ENCODE data around the gene ZNF839.

The ZNF839 gene

GRCh38 chr14:102363182-102363943, 43.8 kb downstream of the ZNF839 start:
- TF ChIP-seq POLR2A (IDR thresholded peaks at IDR 0.05; ENCODE audit: low read length) (no peak), GATA1 (IDR thresholded peaks at IDR 0.05; ENCODE audit: low read depth, low read length) (no peak)
- DNase-seq = peak; percentile 67 to 75

DNA sequence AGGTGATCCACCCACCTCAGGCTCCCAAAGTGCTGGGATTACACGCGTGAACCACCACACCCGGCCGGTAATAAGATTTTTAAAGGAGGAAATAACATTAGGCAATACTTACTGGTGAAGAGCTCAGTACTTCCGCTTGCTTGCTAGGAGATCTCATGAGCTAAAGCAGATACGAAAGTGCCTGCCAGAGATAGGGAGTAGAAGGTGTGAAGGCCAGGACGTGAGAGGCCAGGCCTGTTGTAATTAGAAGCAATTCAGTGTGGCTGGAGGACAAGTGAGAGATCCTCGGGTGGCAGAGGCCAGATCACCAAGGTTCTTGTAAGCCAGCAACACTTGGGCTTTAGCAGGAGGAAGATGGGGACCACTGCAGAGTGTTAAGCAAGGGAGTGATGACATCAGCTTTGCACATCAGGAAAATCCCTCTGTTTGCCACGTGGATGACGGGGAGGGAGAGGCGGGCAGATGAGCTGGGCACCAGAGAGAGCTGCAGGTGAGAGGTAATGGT, 50.8 kb downstream of the ZNF839 start:
- DNase-seq = no peak

DNA sequence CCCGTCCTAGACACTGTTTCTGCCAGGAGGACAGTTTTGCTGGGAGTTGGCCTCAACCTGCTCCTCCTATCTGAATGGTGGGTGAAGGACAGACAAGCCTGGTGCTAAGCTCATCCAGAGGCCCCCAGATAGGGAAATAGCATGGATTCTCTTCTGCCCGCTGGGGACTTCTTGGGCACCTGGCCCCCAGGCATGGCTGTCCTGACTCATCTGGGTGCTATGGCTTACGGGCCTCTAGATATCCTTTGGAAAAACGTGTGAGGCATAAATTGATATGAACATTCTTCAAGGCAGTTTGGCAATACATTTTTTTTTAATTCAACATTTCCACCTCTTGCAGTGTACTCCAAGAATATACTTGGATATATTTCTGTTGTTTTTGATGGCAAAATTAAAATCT, 51.8 kb downstream of the ZNF839 start:
- no peak for DNase-seq
- TF ChIP-seq GATA1 (IDR thresholded peaks at IDR 0.05; ENCODE audit: low read depth, low read length) = no peak
- TF ChIP-seq POLR2A (IDR thresholded peaks at IDR 0.05; ENCODE audit: low read length) = no peak

More for the DNA sequence above, 50.8 kb downstream of the ZNF839 start:
- no peak for TF ChIP-seq POLR2A (IDR thresholded peaks at IDR 0.05; ENCODE audit: low read length)
- TF ChIP-seq GATA1 (IDR thresholded peaks at IDR 0.05; ENCODE audit: low read depth, low read length) = no peak

DNA sequence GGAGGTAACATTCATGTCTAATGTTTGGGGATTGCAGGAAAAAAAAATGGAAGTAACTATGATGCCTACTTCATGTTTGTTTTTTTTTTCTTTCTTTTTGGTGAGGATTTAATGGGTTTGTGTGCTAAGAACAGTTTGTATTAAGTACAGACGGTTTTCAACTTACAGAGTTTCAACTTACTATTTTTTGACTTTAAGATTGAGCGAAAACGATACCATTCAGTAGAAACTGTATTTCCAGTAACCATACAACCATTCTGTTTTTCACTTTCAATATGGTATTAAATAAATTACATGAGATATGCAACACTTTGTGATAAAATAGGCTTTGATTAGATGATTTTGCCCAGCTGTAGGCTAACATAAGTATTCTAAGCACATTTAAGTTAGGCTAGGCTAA, 53.6 kb downstream of the ZNF839 start:
- no peak for TF ChIP-seq GATA1 (IDR thresholded peaks at IDR 0.05; ENCODE audit: low read depth, low read length)
- no peak for TF ChIP-seq POLR2A (IDR thresholded peaks at IDR 0.05; ENCODE audit: low read length)
- no peak for DNase-seq

DNA sequence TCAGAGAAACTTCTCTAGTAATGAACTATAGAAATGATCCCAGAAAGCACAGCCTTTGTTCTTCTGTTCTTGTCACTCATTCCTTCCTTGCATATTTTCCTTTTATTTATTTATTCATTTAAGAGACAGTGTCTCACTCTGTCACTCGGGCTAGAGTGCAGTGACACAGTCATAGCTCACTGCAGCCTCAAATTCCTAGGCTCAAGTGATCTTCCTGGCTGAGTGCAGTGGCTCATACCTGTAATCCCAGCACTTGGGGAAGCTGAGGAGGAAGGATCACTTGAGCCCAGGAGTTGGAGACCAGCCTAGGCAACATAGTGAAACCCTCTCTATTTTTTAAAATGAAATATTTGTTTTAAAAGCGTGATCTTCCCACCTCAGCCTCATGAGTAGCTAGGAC, 54.7 kb downstream of the ZNF839 start:
- DNase-seq = no peak
- no peak for TF ChIP-seq POLR2A (IDR thresholded peaks at IDR 0.05; ENCODE audit: low read length)
- TF ChIP-seq GATA1 (IDR thresholded peaks at IDR 0.05; ENCODE audit: low read depth, low read length) = no peak

- DNase-seq = no peak
- TF ChIP-seq GATA1 (IDR thresholded peaks at IDR 0.05; ENCODE audit: low read depth, low read length) (no peak), POLR2A (IDR thresholded peaks at IDR 0.05; ENCODE audit: low read length) (no peak)
Measured at GRCh38 chr14:102375119-102375518, 55.6 kb downstream of the ZNF839 start.

DNA sequence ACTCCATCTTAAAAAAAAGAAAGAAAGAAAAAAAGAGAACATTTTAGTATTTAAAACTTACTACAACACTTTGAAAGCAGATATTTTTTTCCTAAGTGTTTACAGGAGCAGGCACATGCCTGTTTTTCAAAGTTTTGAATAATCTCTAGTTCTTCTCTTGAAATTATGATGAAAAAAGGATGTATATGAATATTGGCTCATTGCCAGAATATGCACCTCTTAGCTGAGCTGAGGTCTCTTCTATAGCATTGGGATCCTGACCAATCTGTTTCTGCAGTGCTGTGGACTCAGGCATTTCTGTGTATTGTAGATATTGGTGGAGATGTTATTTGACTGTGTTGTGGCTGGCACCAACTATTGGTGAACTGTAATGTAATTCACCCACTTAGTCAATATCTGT, 58.1 kb downstream of the ZNF839 start:
- TF ChIP-seq GATA1 (IDR thresholded peaks at IDR 0.05; ENCODE audit: low read depth, low read length) = no peak
- TF ChIP-seq POLR2A (IDR thresholded peaks at IDR 0.05; ENCODE audit: low read length) = no peak
- no peak for DNase-seq

GRCh38 chr14:102378830-102379229, 59.3 kb downstream of the ZNF839 start:
- no peak for DNase-seq
- no peak for TF ChIP-seq GATA1 (IDR thresholded peaks at IDR 0.05; ENCODE audit: low read depth, low read length)
- no peak for TF ChIP-seq POLR2A (IDR thresholded peaks at IDR 0.05; ENCODE audit: low read length)

- no peak for DNase-seq
- TF ChIP-seq GATA1 (IDR thresholded peaks at IDR 0.05; ENCODE audit: low read depth, low read length) (no peak), POLR2A (IDR thresholded peaks at IDR 0.05; ENCODE audit: low read length) (no peak)
Measured at GRCh38 chr14:102387086-102387485, 67.5 kb downstream of the ZNF839 start.

- TF ChIP-seq GATA1 (IDR thresholded peaks at IDR 0.05; ENCODE audit: low read depth, low read length) (no peak), POLR2A (IDR thresholded peaks at IDR 0.05; ENCODE audit: low read length) (no peak)
- DNase-seq = no peak
Measured at GRCh38 chr14:102389246-102389645, 69.7 kb downstream of the ZNF839 start.

DNA sequence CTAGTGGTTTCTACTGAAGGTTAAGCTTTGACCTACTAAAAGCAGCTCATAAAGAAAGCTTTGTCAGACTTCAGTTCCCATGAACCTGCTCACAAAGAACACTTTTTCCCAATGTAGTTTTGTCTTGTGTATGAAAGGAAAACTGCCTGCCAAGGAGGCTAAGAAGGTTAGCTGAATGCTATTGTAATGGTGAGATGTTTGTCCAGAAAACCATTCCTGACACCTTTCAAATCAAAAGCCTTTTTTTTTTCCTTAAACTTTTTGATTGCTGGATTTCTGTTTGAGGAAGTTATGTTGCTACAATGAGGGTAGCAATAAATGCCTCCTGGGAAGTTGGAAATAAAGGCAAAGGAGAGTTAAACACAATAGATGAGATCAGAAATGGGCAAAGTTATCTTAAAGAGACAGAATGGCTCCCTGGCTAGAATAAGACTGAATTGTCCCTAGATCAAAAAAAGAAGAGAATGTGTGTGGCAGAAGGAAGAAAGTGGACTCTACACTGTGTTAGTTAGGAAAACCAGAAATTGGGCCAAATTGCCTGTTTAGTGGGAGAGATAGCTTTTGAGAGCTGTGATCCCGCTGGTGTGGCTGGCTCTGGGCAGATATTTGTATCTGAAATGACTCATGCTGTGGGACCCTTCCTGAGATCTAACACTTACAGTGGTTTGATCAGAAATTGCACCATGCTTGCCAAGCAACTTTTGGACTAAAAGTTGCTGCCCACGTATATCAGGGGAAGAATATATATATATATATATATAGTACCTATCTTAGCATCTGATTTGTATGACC, 70.7 kb downstream of the ZNF839 start:
- TF ChIP-seq POLR2A (IDR thresholded peaks at IDR 0.05; ENCODE audit: low read length) = no peak
- no peak for TF ChIP-seq GATA1 (IDR thresholded peaks at IDR 0.05; ENCODE audit: low read depth, low read length)
- DNase-seq = peak in 1 of 2 experiments; percentile 9

Measured in erythroblast (primary cell).